ENCODE results near the gene MACROD2.

Gene MACROD2

GRCh38 chr20:14710951-14711350, 715.6 kb downstream of the MACROD2 start:
- no peak overlapping the region for H3K9ac ChIP-seq (ENCODE audit: low read depth, low read length)

GRCh38 chr20:14711652-14712051, 716.3 kb downstream of the MACROD2 start:
- no peaks in the 10 kb centered on the region for H3K27me3 ChIP-seq (ENCODE audit: control insufficient read depth, insufficient read depth, low read length)
- no peak overlapping the region for H3K9ac ChIP-seq (ENCODE audit: low read depth, low read length)
- no peaks in the 10 kb centered on the region for H3K9me3 ChIP-seq (ENCODE audit: control insufficient read depth, insufficient read depth, low read length)
- H3K36me3 ChIP-seq (ENCODE audit: control insufficient read depth, insufficient read depth, low read length) = no peaks in the 10 kb centered on the region
- peaks cover 21% of the 10 kb centered on the region for H3K4me1 ChIP-seq (ENCODE audit: control insufficient read depth, insufficient read depth, low read length)
- no peak overlapping the region for H3K4me3 ChIP-seq (ENCODE audit: low read depth, low read length)

More at GRCh38 chr20:14710951-14711350, 715.6 kb downstream of the MACROD2 start:
- no peaks in the 10 kb centered on the region for H3K36me3 ChIP-seq (ENCODE audit: control insufficient read depth, insufficient read depth, low read length)
- no peaks in the 10 kb centered on the region for H3K27me3 ChIP-seq (ENCODE audit: control insufficient read depth, insufficient read depth, low read length)
- H3K4me3 ChIP-seq (ENCODE audit: low read depth, low read length) = no peak overlapping the region
- H3K4me1 ChIP-seq (ENCODE audit: control insufficient read depth, insufficient read depth, low read length) = peaks cover 17% of the 10 kb centered on the region
- no peaks in the 10 kb centered on the region for H3K9me3 ChIP-seq (ENCODE audit: control insufficient read depth, insufficient read depth, low read length)

GRCh38 chr20:14712302-14712739, 717.0 kb downstream of the MACROD2 start:
- H3K36me3 ChIP-seq (ENCODE audit: control insufficient read depth, insufficient read depth, low read length) = no peaks in the 10 kb centered on the region
- peaks cover 23% of the 10 kb centered on the region for H3K4me1 ChIP-seq (ENCODE audit: control insufficient read depth, insufficient read depth, low read length)
- H3K9ac ChIP-seq (ENCODE audit: low read depth, low read length) = no peak overlapping the region
- no peak overlapping the region for H3K4me3 ChIP-seq (ENCODE audit: low read depth, low read length)
- H3K9me3 ChIP-seq (ENCODE audit: control insufficient read depth, insufficient read depth, low read length) = no peaks in the 10 kb centered on the region
- H3K27me3 ChIP-seq (ENCODE audit: control insufficient read depth, insufficient read depth, low read length) = no peaks in the 10 kb centered on the region

GRCh38 chr20:14715400-14715799, 720.1 kb downstream of the MACROD2 start:
- peaks cover 23% of the 10 kb centered on the region for H3K4me1 ChIP-seq (ENCODE audit: control insufficient read depth, insufficient read depth, low read length)
- H3K9ac ChIP-seq (ENCODE audit: low read depth, low read length) = no peak overlapping the region
- H3K9me3 ChIP-seq (ENCODE audit: control insufficient read depth, insufficient read depth, low read length) = no peaks in the 10 kb centered on the region
- H3K27me3 ChIP-seq (ENCODE audit: control insufficient read depth, insufficient read depth, low read length) = no peaks in the 10 kb centered on the region
- H3K4me3 ChIP-seq (ENCODE audit: low read depth, low read length) = no peak overlapping the region
- H3K36me3 ChIP-seq (ENCODE audit: control insufficient read depth, insufficient read depth, low read length) = no peaks in the 10 kb centered on the region

GRCh38 chr20:14716351-14716801, 721.1 kb downstream of the MACROD2 start:
- H3K9me3 ChIP-seq (ENCODE audit: control insufficient read depth, insufficient read depth, low read length) = no peaks in the 10 kb centered on the region
- no peaks in the 10 kb centered on the region for H3K36me3 ChIP-seq (ENCODE audit: control insufficient read depth, insufficient read depth, low read length)
- H3K27me3 ChIP-seq (ENCODE audit: control insufficient read depth, insufficient read depth, low read length) = no peaks in the 10 kb centered on the region
- H3K4me3 ChIP-seq (ENCODE audit: low read depth, low read length) = peak overlapping the region; percentile 9
- no peak overlapping the region for H3K9ac ChIP-seq (ENCODE audit: low read depth, low read length)
- H3K4me1 ChIP-seq (ENCODE audit: control insufficient read depth, insufficient read depth, low read length) = peaks cover 20% of the 10 kb centered on the region

- Histone ChIP-seq H3K27me3 (ENCODE audit: control insufficient read depth, insufficient read depth, low read length) (no peaks in the 10 kb centered on the region), H3K4me1 (ENCODE audit: control insufficient read depth, insufficient read depth, low read length) (peaks cover 16% of the 10 kb centered on the region), H3K4me3 (ENCODE audit: low read depth, low read length) (no peak overlapping the region), H3K9ac (ENCODE audit: low read depth, low read length) (no peak overlapping the region), H3K9me3 (ENCODE audit: control insufficient read depth, insufficient read depth, low read length) (no peaks in the 10 kb centered on the region), H3K36me3 (ENCODE audit: control insufficient read depth, insufficient read depth, low read length) (no peaks in the 10 kb centered on the region)
These were observed 722.1 kb downstream of the MACROD2 start for GRCh38 chr20:14717134-14717999.

GRCh38 chr20:14720251-14720650, 724.9 kb downstream of the MACROD2 start:
- H3K36me3 ChIP-seq (ENCODE audit: control insufficient read depth, insufficient read depth, low read length) = no peaks in the 10 kb centered on the region
- no peak overlapping the region for H3K9ac ChIP-seq (ENCODE audit: low read depth, low read length)
- H3K27me3 ChIP-seq (ENCODE audit: control insufficient read depth, insufficient read depth, low read length) = no peaks in the 10 kb centered on the region
- no peak overlapping the region for H3K4me3 ChIP-seq (ENCODE audit: low read depth, low read length)
- peaks cover 13% of the 10 kb centered on the region for H3K4me1 ChIP-seq (ENCODE audit: control insufficient read depth, insufficient read depth, low read length)
- H3K9me3 ChIP-seq (ENCODE audit: control insufficient read depth, insufficient read depth, low read length) = no peaks in the 10 kb centered on the region

- no peaks in the 10 kb centered on the region for H3K4me1 ChIP-seq (ENCODE audit: control insufficient read depth, insufficient read depth, low read length)
- no peaks in the 10 kb centered on the region for H3K9me3 ChIP-seq (ENCODE audit: control insufficient read depth, insufficient read depth, low read length)
- no peaks in the 10 kb centered on the region for H3K36me3 ChIP-seq (ENCODE audit: control insufficient read depth, insufficient read depth, low read length)
- no peaks in the 10 kb centered on the region for H3K27me3 ChIP-seq (ENCODE audit: control insufficient read depth, insufficient read depth, low read length)
- no peak overlapping the region for H3K9ac ChIP-seq (ENCODE audit: low read depth, low read length)
- no peak overlapping the region for H3K4me3 ChIP-seq (ENCODE audit: low read depth, low read length)
These were observed 726.7 kb downstream of the MACROD2 start for GRCh38 chr20:14721926-14722452.

GRCh38 chr20:14723614-14724013, 728.3 kb downstream of the MACROD2 start:
- H3K9ac ChIP-seq (ENCODE audit: low read depth, low read length) = no peak overlapping the region
- H3K36me3 ChIP-seq (ENCODE audit: control insufficient read depth, insufficient read depth, low read length) = no peaks in the 10 kb centered on the region
- no peaks in the 10 kb centered on the region for H3K27me3 ChIP-seq (ENCODE audit: control insufficient read depth, insufficient read depth, low read length)
- no peaks in the 10 kb centered on the region for H3K9me3 ChIP-seq (ENCODE audit: control insufficient read depth, insufficient read depth, low read length)
- no peak overlapping the region for H3K4me3 ChIP-seq (ENCODE audit: low read depth, low read length)
- H3K4me1 ChIP-seq (ENCODE audit: control insufficient read depth, insufficient read depth, low read length) = no peaks in the 10 kb centered on the region

GRCh38 chr20:14724036-14724435, 728.7 kb downstream of the MACROD2 start:
- Histone ChIP-seq H3K9me3 (ENCODE audit: control insufficient read depth, insufficient read depth, low read length) (no peaks in the 10 kb centered on the region), H3K27me3 (ENCODE audit: control insufficient read depth, insufficient read depth, low read length) (no peaks in the 10 kb centered on the region), H3K4me1 (ENCODE audit: control insufficient read depth, insufficient read depth, low read length) (no peaks in the 10 kb centered on the region), H3K36me3 (ENCODE audit: control insufficient read depth, insufficient read depth, low read length) (no peaks in the 10 kb centered on the region), H3K4me3 (ENCODE audit: low read depth, low read length) (no peak overlapping the region), H3K9ac (ENCODE audit: low read depth, low read length) (no peak overlapping the region)

- Histone ChIP-seq H3K27me3 (ENCODE audit: control insufficient read depth, insufficient read depth, low read length) (no peaks in the 10 kb centered on the region), H3K9ac (ENCODE audit: low read depth, low read length) (no peak overlapping the region), H3K36me3 (ENCODE audit: control insufficient read depth, insufficient read depth, low read length) (no peaks in the 10 kb centered on the region), H3K4me3 (ENCODE audit: low read depth, low read length) (no peak overlapping the region), H3K4me1 (ENCODE audit: control insufficient read depth, insufficient read depth, low read length) (no peaks in the 10 kb centered on the region), H3K9me3 (ENCODE audit: control insufficient read depth, insufficient read depth, low read length) (no peaks in the 10 kb centered on the region)
These were observed 729.2 kb downstream of the MACROD2 start for GRCh38 chr20:14724468-14724867.

GRCh38 chr20:14726591-14726990, 731.3 kb downstream of the MACROD2 start:
- no peaks in the 10 kb centered on the region for H3K36me3 ChIP-seq (ENCODE audit: control insufficient read depth, insufficient read depth, low read length)
- no peaks in the 10 kb centered on the region for H3K9me3 ChIP-seq (ENCODE audit: control insufficient read depth, insufficient read depth, low read length)
- no peak overlapping the region for H3K9ac ChIP-seq (ENCODE audit: low read depth, low read length)
- H3K4me3 ChIP-seq (ENCODE audit: low read depth, low read length) = no peak overlapping the region
- H3K27me3 ChIP-seq (ENCODE audit: control insufficient read depth, insufficient read depth, low read length) = no peaks in the 10 kb centered on the region
- peaks cover 4% of the 10 kb centered on the region for H3K4me1 ChIP-seq (ENCODE audit: control insufficient read depth, insufficient read depth, low read length)

Measured in iPS-15b (cell line).